Keratinocyte (primary cell): ENCODE measurements around the gene UCKL1. TPM values are rescaled to one million over a fixed set of nuclear protein-coding genes. Genes with fewer than 3 reads are reported as not detected.

Source experiments
- DNase-seq: peaks from one replicate; pipeline ENCODE4 v3.0.0-alpha.2; 2011; ENCODE audit warnings: low read depth, missing footprints, low spot score
- FAIRE-seq: peaks from 2 replicates; lab custom pipeline; 2011; peaks lifted over from hg19 to GRCh38; lab: Jason Lieb, UNC
- H2AFZ ChIP-seq: 2 replicates; pipeline ENCODE4 v1.6.0; 2012; ENCODE audit warnings: low read length, control low read depth, inconsistent platforms; ENCODE audit not compliant: control insufficient read depth
- H3K27ac ChIP-seq: 2 replicates; pipeline ENCODE4 v1.5.1; 2011; ENCODE audit warnings: low read length; ENCODE audit not compliant: control insufficient read depth, insufficient read depth
- H3K27me3 ChIP-seq: 3 replicates; pipeline ENCODE4 v1.6.0; 2011; ENCODE audit warnings: low read length; ENCODE audit not compliant: control insufficient read depth, insufficient read depth; ENCODE audit errors: extremely low read depth
- H3K36me3 ChIP-seq, 2 experiments: 2 replicates in 1 of 2; 3 replicates in 1 of 2; pipeline ENCODE4 v1.5.1; 2011; ENCODE audit warnings: low read length in 2 of 2, mild to moderate bottlenecking in 1 of 2; ENCODE audit not compliant: control insufficient read depth in 2 of 2, insufficient read depth in 2 of 2; ENCODE audit errors: extremely low read depth in 1 of 2
- H3K4me1 ChIP-seq: 3 replicates; pipeline ENCODE4 v1.5.1; 2011; ENCODE audit warnings: low read length; ENCODE audit not compliant: control insufficient read depth, insufficient read depth; ENCODE audit errors: extremely low read depth
- H3K4me2 ChIP-seq: 3 replicates; pipeline ENCODE4 v1.6.0; 2011; ENCODE audit warnings: low read depth, low read length; ENCODE audit not compliant: control insufficient read depth, insufficient read depth; ENCODE audit errors: extremely low read depth
- H3K4me3 ChIP-seq, 3 experiments: fragments of 200-600 bp in 1 of 3; sonication (generic) in 1 of 3; 2 replicates in 2 of 3; 3 replicates in 1 of 3; pipeline ENCODE4 v1.5.1; 2011 to 2016; ENCODE audit warnings: low read length in 3 of 3, mild to moderate bottlenecking in 3 of 3, control low read depth in 2 of 3, inconsistent platforms in 1 of 3, low read depth in 1 of 3, mixed read lengths in 1 of 3, mixed run types in 1 of 3, moderate library complexity in 1 of 3; ENCODE audit not compliant: control insufficient read depth in 2 of 3, insufficient read depth in 2 of 3; ENCODE audit errors: extremely low read depth in 1 of 3
- H3K79me2 ChIP-seq: 2 replicates; pipeline ENCODE4 v1.6.0; 2012; ENCODE audit warnings: low read length; ENCODE audit not compliant: control insufficient read depth, insufficient read depth
- H3K9ac ChIP-seq: 3 replicates; pipeline ENCODE4 v1.6.0; 2011; ENCODE audit warnings: low read length; ENCODE audit not compliant: control insufficient read depth, insufficient read depth; ENCODE audit errors: extremely low read depth
- H3K9me1 ChIP-seq: 3 replicates; pipeline ENCODE4 v1.6.0; 2011; ENCODE audit warnings: low read length; ENCODE audit not compliant: control insufficient read depth, insufficient read depth; ENCODE audit errors: extremely low read depth
- H3K9me3 ChIP-seq: 2 replicates; pipeline ENCODE4 v1.5.1; 2012; ENCODE audit warnings: low read depth, low read length; ENCODE audit not compliant: control insufficient read depth
- H4K20me1 ChIP-seq: 3 replicates; pipeline ENCODE4 v1.6.0; 2011; ENCODE audit warnings: low read length; ENCODE audit not compliant: control insufficient read depth, insufficient read depth; ENCODE audit errors: extremely low read depth
- CTCF ChIP-seq, 3 experiments: IDR thresholded peaks in 1 of 3; conservative IDR thresholded peaks in 1 of 3; optimal IDR thresholded peaks in 1 of 3; 2 replicates in 2 of 3; 3 replicates in 1 of 3; pipeline versions ENCODE3 to v1.5.1; 2011; ENCODE audit warnings: low read length in 3 of 3, mild to moderate bottlenecking in 3 of 3, moderate library complexity in 2 of 3, control low read depth in 1 of 3, inconsistent platforms in 1 of 3; ENCODE audit not compliant: insufficient read depth in 2 of 3; ENCODE audit errors: extremely low read depth in 1 of 3
- EZH2 ChIP-seq: IDR thresholded peaks from one replicate; pipeline ENCODE4 v1.6.1; 2012; ENCODE audit warnings: inconsistent platforms, mild to moderate bottlenecking, low read length, moderate library complexity
- dilution Hi-C: fragments of 300-500 bp; cut with MboI; formaldehyde crosslinking; loops from one replicate; pipeline ENCODE4 v1.7.0; 2020; ENCODE audit warnings: low sequenced_read_pairs; ENCODE audit not compliant: extremely low pct_ligation_motif_present
- polyA plus RNA-seq, 5 experiments: library from polyadenylated mRNA; depleted of rRNA in 3 of 5; stranded (reverse) in 3 of 5; stranded (forward) in 1 of 5; unstranded in 1 of 5; fragments of >200 nt; gene quantifications; 1 replicate in 1 of 5; 2 replicates in 3 of 5; 3 replicates in 1 of 5; pipeline versions ENCODE4 v1.2.1 to v1.2.3, GENCODE V29; 2011 to 2012; ENCODE audit warnings: missing spikeins in 2 of 5, low read depth in 1 of 5, low replicate concordance in 1 of 5

UCKL1 gene
- polyA plus RNA-seq, 1 donor (not counting 4 experiments of a cell fraction or from before 2014, with no cell fraction given), result 24.1 TPM

- Histone ChIP-seq H3K27me3 (no peaks in the 10 kb centered on the region), H3K4me1 (peaks cover 2% of the 10 kb centered on the region), H3K9me3 (peaks cover 4% of the 10 kb centered on the region), H3K4me2 (no peak overlapping the region), H3K79me2 (peaks cover 7% of the 10 kb centered on the region), H3K4me3 (no peak overlapping the region), H3K9me1 (no peaks in the 10 kb centered on the region), H3K36me3 (peaks cover 32 to 34% of the 10 kb centered on the region in 2 experiments), H3K27ac (no peak overlapping the region), H3K9ac (no peak overlapping the region), H4K20me1 (no peaks in the 10 kb centered on the region), H2AFZ (no peak overlapping the region)
- FAIRE-seq (no peak), DNase-seq (no peak)
- dilution Hi-C loops, result no loop called here
- TF ChIP-seq EZH2, result no peak
- TF ChIP-seq CTCF (optimal IDR thresholded peaks at IDR 0.05 in 1 of 3, IDR thresholded peaks at IDR 0.05 in 1 of 3, conservative IDR thresholded peaks at IDR 0.05 in 1 of 3; ENCODE audit: extremely low read depth in 1 of 3, insufficient read depth in 2 of 3, low read length in 3 of 3), result no peak
These were observed 7.6 kb upstream of the UCKL1 start for GRCh38 chr20:63963784-63964301.

DNA sequence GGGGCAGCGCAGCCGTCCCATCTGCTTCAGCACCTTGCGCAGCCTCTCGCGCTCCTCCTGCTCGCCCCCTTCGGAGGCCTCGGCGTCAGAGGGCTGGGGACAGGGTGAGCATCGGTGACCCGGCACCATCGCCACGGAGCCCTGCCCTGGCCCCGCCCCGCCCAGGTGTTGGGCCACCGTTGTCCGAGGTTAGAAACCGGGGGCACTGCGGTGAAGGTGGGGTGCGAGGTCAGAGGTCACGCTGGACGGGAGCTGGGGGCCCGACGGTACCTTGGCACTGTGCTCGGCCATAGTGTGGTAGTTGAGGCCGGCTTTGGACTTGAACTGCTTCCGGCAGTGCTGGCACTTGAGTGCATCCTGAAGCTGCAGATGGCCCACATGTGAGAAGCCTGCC lies 7.1 kb upstream of the UCKL1 start:
- Histone ChIP-seq H4K20me1 (no peaks in the 10 kb centered on the region), H3K9ac (no peak overlapping the region), H3K9me3 (peaks cover 4% of the 10 kb centered on the region), H2AFZ (no peak overlapping the region), H3K27ac (no peak overlapping the region), H3K79me2 (peaks cover 2% of the 10 kb centered on the region), H3K4me2 (no peak overlapping the region), H3K27me3 (no peaks in the 10 kb centered on the region), H3K4me3 (no peak overlapping the region), H3K9me1 (no peaks in the 10 kb centered on the region), H3K4me1 (no peaks in the 10 kb centered on the region), H3K36me3 (peaks cover 34 to 35% of the 10 kb centered on the region in 2 experiments)
- dilution Hi-C loops, result no loop called here
- no peak for DNase-seq
- FAIRE-seq, result no peak
- TF ChIP-seq EZH2, result no peak
- no peak for TF ChIP-seq CTCF (optimal IDR thresholded peaks at IDR 0.05 in 1 of 3, IDR thresholded peaks at IDR 0.05 in 1 of 3, conservative IDR thresholded peaks at IDR 0.05 in 1 of 3; ENCODE audit: extremely low read depth in 1 of 3, insufficient read depth in 2 of 3, low read length in 3 of 3)
